Activated CD8-positive, alpha-beta memory T cell treated with anti-CD3 and anti-CD28 coated beads for 1 hour (primary cell): ENCODE results near the gene LHX1.

Experiments used
- DNase-seq, 2 donors: peaks; one replicate each; pipeline ENCODE4 v3.0.0-alpha.2; 2020; ENCODE audit warnings: low read depth in 1 of 2; ENCODE audit errors: extremely low read depth in 1 of 2

The LHX1 gene

GRCh38 chr17:36937959-36938565 lies 787 bp downstream of the LHX1 start:
- no peak for DNase-seq

GRCh38 chr17:36938566-36939051 lies 1.3 kb downstream of the LHX1 start:
- DNase-seq = no peak

- no peak for DNase-seq
Measured at GRCh38 chr17:36939052-36939801, 2.0 kb downstream of the LHX1 start.

GRCh38 chr17:36939802-36940312 lies 2.6 kb downstream of the LHX1 start:
- no peak for DNase-seq

GRCh38 chr17:36940313-36941264 lies 3.3 kb downstream of the LHX1 start:
- no peak for DNase-seq

GRCh38 chr17:36941265-36942010 lies 4.2 kb downstream of the LHX1 start:
- DNase-seq = no peak

GRCh38 chr17:36942019-36942599 lies 4.8 kb downstream of the LHX1 start:
- DNase-seq = no peak

GRCh38 chr17:36942631-36943125 lies 5.4 kb downstream of the LHX1 start:
- DNase-seq = no peak

- DNase-seq = no peak
Measured at GRCh38 chr17:36943250-36944191, 6.2 kb downstream of the LHX1 start.

- no peak for DNase-seq
Measured at GRCh38 chr17:36944553-36944952, 7.3 kb downstream of the LHX1 start.

- DNase-seq = no peak
Measured at GRCh38 chr17:36945140-36945539, 7.9 kb downstream of the LHX1 start.

GRCh38 chr17:36945959-36946725 lies 8.9 kb downstream of the LHX1 start:
- DNase-seq = no peak

- no peak for DNase-seq
Measured at GRCh38 chr17:36946726-36947091, 9.4 kb downstream of the LHX1 start.

- no peak for DNase-seq
Measured at GRCh38 chr17:36947922-36948716, 10.8 kb downstream of the LHX1 start.

GRCh38 chr17:36948717-36949460 lies 11.6 kb downstream of the LHX1 start, which contains the start of gene AATF:
TSS of gene AATF (plus strand) at chr17:36948954. CDS start at chr17:36949126, 172 bp downstream.
- DNase-seq = peak; percentile 79 to 95

- DNase-seq = no peak
Measured at GRCh38 chr17:36949461-36949927, 12.2 kb downstream of the LHX1 start.
